ENCODE measurements around the gene OR6B2. TPM values are rescaled to one million over a fixed set of nuclear protein-coding genes. Genes with fewer than 3 reads are reported as not detected.

Gene OR6B2
- total RNA-seq, 6 experiments from 2014 or later: not detected

- intact Hi-C loops (cut with DNase I): no loop called here
These were observed 29.6 kb downstream of the OR6B2 start for GRCh38 chr2:240000671-240001070.

GRCh38 chr2:239997686-239998409 lies 32.4 kb downstream of the OR6B2 start:
- Histone ChIP-seq H3K4me3 (no peak overlapping the region), H3K9me3 (no peaks in the 10 kb centered on the region), H3K4me1 (peaks cover 0 to 2% (median 0%) of the 10 kb centered on the region in 4 donors), H3K36me3 (peaks cover 0 to 30% (median 16%) of the 10 kb centered on the region in 4 donors), H3K27me3 (no peaks in the 10 kb centered on the region), H3K27ac (no peak overlapping the region)
- ATAC-seq (no peak), DNase-seq (no peak)
- TF ChIP-seq CTCF (IDR thresholded peaks at IDR 0.05) (no peak), POLR2A (IDR thresholded peaks at IDR 0.05) (no peak)
- 74% methylated on average over 8 of the region's 9 CpGs for WGBS (ENCODE audit: insufficient coverage, low coverage, low lambda C conversion rate, missing lambda C conversion rate)
- intact Hi-C loops (cut with DNase I): no loop called here

More at GRCh38 chr2:240000671-240001070, 29.6 kb downstream of the OR6B2 start:
- Histone ChIP-seq H3K27ac (no peak overlapping the region), H3K36me3 (peaks cover 0 to 43% (median 19%) of the 10 kb centered on the region in 4 donors), H3K27me3 (no peaks in the 10 kb centered on the region), H3K9me3 (no peaks in the 10 kb centered on the region), H3K4me3 (no peak overlapping the region), H3K4me1 (peaks cover 0 to 7% (median 0%) of the 10 kb centered on the region in 4 donors)
- TF ChIP-seq CTCF (IDR thresholded peaks at IDR 0.05): no peak
- TF ChIP-seq POLR2A (IDR thresholded peaks at IDR 0.05): no peak
- ATAC-seq (no peak), DNase-seq (no peak)
- 80% methylated on average over 11 of the region's 11 CpGs for WGBS (ENCODE audit: insufficient coverage, low coverage, low lambda C conversion rate, missing lambda C conversion rate)

- H3K4me3 ChIP-seq: no peak overlapping the region
- H3K9me3 ChIP-seq: no peaks in the 10 kb centered on the region
- H3K27ac ChIP-seq: no peak overlapping the region
- TF ChIP-seq CTCF (IDR thresholded peaks at IDR 0.05): no peak
- TF ChIP-seq POLR2A (IDR thresholded peaks at IDR 0.05): no peak
- ATAC-seq (no peak), DNase-seq (no peak)
- no peaks in the 10 kb centered on the region for H3K27me3 ChIP-seq
- WGBS (ENCODE audit: insufficient coverage, low coverage, low lambda C conversion rate, missing lambda C conversion rate): 96% methylated on average over 6 of the region's 6 CpGs
- peaks cover 0 to 20% (median 1%) of the 10 kb centered on the region in 4 donors for H3K36me3 ChIP-seq
- intact Hi-C loops (cut with DNase I): no loop called here
- no peaks in the 10 kb centered on the region for H3K4me1 ChIP-seq
These were observed 36.1 kb downstream of the OR6B2 start for GRCh38 chr2:239994086-239994485.

- 94% methylated on average over 2 of the region's 2 CpGs for WGBS (ENCODE audit: insufficient coverage, low coverage, low lambda C conversion rate, missing lambda C conversion rate)
- no peak for ATAC-seq
- peaks cover 0 to 16% (median 1%) of the 10 kb centered on the region in 4 donors for H3K36me3 ChIP-seq
These were observed 36.9 kb downstream of the OR6B2 start for GRCh38 chr2:239993291-239993690.

More at GRCh38 chr2:239993291-239993690, 36.9 kb downstream of the OR6B2 start:
- H3K27me3 ChIP-seq: no peaks in the 10 kb centered on the region
- no peaks in the 10 kb centered on the region for H3K9me3 ChIP-seq
- no peaks in the 10 kb centered on the region for H3K4me1 ChIP-seq
- no peak for DNase-seq
- intact Hi-C loops (cut with DNase I): no loop called here
- no peak for TF ChIP-seq CTCF (IDR thresholded peaks at IDR 0.05)
- no peak for TF ChIP-seq POLR2A (IDR thresholded peaks at IDR 0.05)
- H3K27ac ChIP-seq: no peak overlapping the region
- no peak overlapping the region for H3K4me3 ChIP-seq

All from right lobe of liver (tissue), 6 donors.